K562 (cell line): ENCODE measurements around the gene EFNA5. TPM values are rescaled to one million over a fixed set of nuclear protein-coding genes. Genes with fewer than 3 reads are reported as not detected.

Source experiments
- ATAC-seq: fragments of 200-7000 bp; cut with Tn5 transposase; 3 replicates; pipeline ENCODE4 v1.9.1; 2020; ENCODE audit warnings: moderate library complexity
- BruUV-seq: library from RNA; stranded (reverse); fragments of 400-500 nt; replicated peaks from 2 replicates; lab custom pipeline; 2021; lab: Mats Ljungman, UMichigan
- CTCF ChIA-PET: fragments of 300-600 bp; formaldehyde crosslinking; extraction: SDS; loops from one replicate; lab custom pipeline; 2021; ENCODE audit warnings: low intra/inter-chr PET ratio; lab: Yijun Ruan, JAX
- POLR2A ChIA-PET: fragments of 300-600, 350-650 bp; sonication (Branson Sonifier 250); formaldehyde crosslinking; extraction: SDS; loops from one replicate; lab custom pipeline; 2021; ENCODE audit warnings: antibody characterized with exemption, inconsistent platforms; lab: Yijun Ruan, JAX
- DNase-seq, 4 experiments: peaks; one replicate each; pipeline versions ENCODE4 v3.0.0 to v3.0.0-alpha.2; 2011 to 2018; ENCODE audit warnings: low spot score in 3 of 4, mixed read lengths in 3 of 4; ENCODE audit errors: extremely low read depth in 1 of 4
- FAIRE-seq: peaks from 2 replicates; lab custom pipeline; 2011; peaks lifted over from hg19 to GRCh38; lab: Jason Lieb, UNC
- H2AFZ ChIP-seq: 2 replicates; pipeline ENCODE4 v1.6.0; 2011; ENCODE audit warnings: low read depth, low read length, control low read depth, inconsistent platforms
- H3K27ac ChIP-seq: fragments of 200-600 bp; 3 replicates; pipeline ENCODE4 v1.8.0; 2011; ENCODE audit warnings: low read depth, mild to moderate bottlenecking, control low read depth, inconsistent platforms, low read length, moderate library complexity, mixed read lengths; ENCODE audit errors: extremely low read depth
- H3K27me3 ChIP-seq, 2 experiments: fragments of 300-600 bp in 1 of 2; 2 replicates in 1 of 2; 3 replicates in 1 of 2; pipeline versions ENCODE4 v1.6.0 to v1.8.0; 2011; ENCODE audit warnings: inconsistent platforms in 2 of 2, low read length in 2 of 2, mild to moderate bottlenecking in 1 of 2, mixed read lengths in 1 of 2, moderate library complexity in 1 of 2; ENCODE audit not compliant: control insufficient read depth in 2 of 2, insufficient read depth in 2 of 2
- H3K36me3 ChIP-seq: fragments of 300-600 bp; 3 replicates; pipeline ENCODE4 v1.8.0; 2011; ENCODE audit warnings: mild to moderate bottlenecking, low read length, inconsistent platforms; ENCODE audit not compliant: control insufficient read depth, insufficient read depth
- H3K4me1 ChIP-seq, 2 experiments: fragments of 200-600 bp in 1 of 2; replicated peaks in 1 of 2; 2 replicates in 1 of 2; 3 replicates in 1 of 2; pipeline versions ENCODE4 v1.5.1 to v1.8.0; 2011; ENCODE audit warnings: inconsistent platforms in 2 of 2, low read length in 2 of 2, mild to moderate bottlenecking in 1 of 2, mixed read lengths in 1 of 2, moderate library complexity in 1 of 2; ENCODE audit not compliant: control insufficient read depth in 2 of 2, insufficient read depth in 2 of 2
- H3K4me2 ChIP-seq: 2 replicates; pipeline ENCODE4 v1.6.1; 2011; ENCODE audit warnings: low read length, control low read depth, inconsistent platforms, mixed read lengths; ENCODE audit not compliant: insufficient read depth
- H3K4me3 ChIP-seq: fragments of 200-600 bp; sonication (generic), shearing (Covaris generic); 2 replicates; pipeline ENCODE4 v1.5.1; 2016; ENCODE audit warnings: control low read depth, inconsistent platforms
- H3K79me2 ChIP-seq: fragments of 200-600 bp; 3 replicates; pipeline ENCODE4 v1.8.0; 2011; ENCODE audit warnings: low read length, inconsistent platforms; ENCODE audit not compliant: control insufficient read depth, insufficient read depth
- H3K9ac ChIP-seq, 2 experiments: 2 replicates each; pipeline versions ENCODE4 v1.6.0 to v1.6.1; 2011; ENCODE audit warnings: low read depth in 2 of 2, low read length in 2 of 2, control low read depth in 1 of 2, inconsistent platforms in 1 of 2, mild to moderate bottlenecking in 1 of 2, mixed read lengths in 1 of 2; ENCODE audit not compliant: insufficient read depth in 1 of 2
- H3K9me1 ChIP-seq: one replicate; pipeline ENCODE4 v1.6.0; 2011; ENCODE audit warnings: inconsistent platforms, mild to moderate bottlenecking, low read length, moderate library complexity; ENCODE audit not compliant: control insufficient read depth, insufficient read depth
- H3K9me3 ChIP-seq: replicated peaks from 2 replicates; pipeline ENCODE4 v1.5.1; 2011; ENCODE audit warnings: low read depth, low read length, inconsistent platforms; ENCODE audit not compliant: control insufficient read depth, insufficient read depth
- H4K20me1 ChIP-seq: replicated peaks from 2 replicates; pipeline ENCODE4 v1.6.1; 2011; ENCODE audit warnings: low read length, inconsistent platforms, mixed read lengths; ENCODE audit not compliant: control insufficient read depth, insufficient read depth
- ELF1 ChIP-seq: fragments of 200-800 bp; sonication (Bioruptor generic); IDR thresholded peaks from 2 replicates; pipeline ENCODE4 v1.6.1; 2016; ENCODE audit warnings: missing genetic modification characterization, missing compliant biosample characterization
- HOXB6 ChIP-seq: fragments of 250-450 bp; sonication (Bioruptor Pico); IDR thresholded peaks from 2 replicates; pipeline ENCODE4 v1.5.1; 2022; ENCODE audit warnings: mild to moderate bottlenecking, borderline replicate concordance
- KLF6 ChIP-seq: fragments of 250-450 bp; sonication (Bioruptor Pico); IDR thresholded peaks from 2 replicates; pipeline ENCODE4 v1.4.0; 2020; ENCODE audit warnings: mild to moderate bottlenecking, moderate library complexity, borderline replicate concordance
- MITF ChIP-seq: IDR thresholded peaks from 2 replicates; pipeline ENCODE4 v1.6.1; 2014; ENCODE audit warnings: antibody characterized with exemption
- PRPF4 ChIP-seq: fragments of 200-400 bp; formaldehyde crosslinking; IDR thresholded peaks from one replicate; pipeline ENCODE4 v1.6.1; 2017; ENCODE audit warnings: low read length, low read depth, mild to moderate bottlenecking; ENCODE audit not compliant: insufficient read depth, poor library complexity, severe bottlenecking
- PTBP1 ChIP-seq: fragments of 200-400 bp; formaldehyde crosslinking; IDR thresholded peaks from 2 replicates; pipeline ENCODE4 v1.6.1; 2017; ENCODE audit warnings: low read depth, low read length
- TFAM ChIP-seq: fragments of 250-450 bp; sonication (Bioruptor Pico); conservative IDR thresholded peaks from 2 replicates; pipeline ENCODE4 v1.5.0; 2021; ENCODE audit warnings: mild to moderate bottlenecking, moderate library complexity
- ZC3H11A ChIP-seq: IDR thresholded peaks from 2 replicates; pipeline ENCODE4 v1.6.1; 2012; ENCODE audit warnings: low read depth, low read length, improper control_type of control experiment
- WGBS: fragments of 100-300 bp; shearing (Covaris generic); methylation state at CpG from one replicate; pipeline ENCODE4 v1.1.6; 2016; ENCODE audit warnings: low coverage, mixed read lengths; ENCODE audit not compliant: insufficient coverage; ENCODE audit errors: missing lambda C conversion rate; 5-methylcytosine and 5-hydroxymethylcytosine counted together
- in situ Hi-C: fragments of 300-500 bp; cut with MboI; formaldehyde crosslinking; loops from 4 replicates; pipeline ENCODE4 v1.15.0; 2018; ENCODE audit warnings: inconsistent platforms, mixed read lengths
- intact Hi-C: fragments of 100-400 bp; cut with micrococcal nuclease; formaldehyde crosslinking; loops from 2 replicates; pipeline ENCODE4 v1.14.2; 2022
- polyA plus RNA-seq, 8 experiments: library from polyadenylated mRNA; depleted of rRNA in 4 of 8; stranded (reverse) in 5 of 8; unstranded in 3 of 8; fragments of >200 nt; fragmentation: Nextera tagmentation in 2 of 8; fragmentation: Illumina TruSeq in 1 of 8; extraction: Ambion mirVana in 2 of 8; extraction: Trizol in 1 of 8; gene quantifications; 2 replicates each; pipeline versions ENCODE4 v1.2.1 to v1.2.3, GENCODE V29; 2011 to 2014; ENCODE audit warnings: inconsistent platforms in 1 of 8, missing spikeins in 1 of 8
- total RNA-seq, 7 experiments: library from RNA; depleted of rRNA in 6 of 7; stranded (reverse); fragments of >200 nt in 6 of 7; fragmentation: Illumina TruSeq in 2 of 7; extraction: Trizol in 2 of 7; gene quantifications; 2 replicates each; pipeline versions ENCODE4 v1.2.1 to v1.2.3, GENCODE V29; 2011 to 2021; ENCODE audit warnings: low replicate concordance in 1 of 7
- TF ChIP-seq, protein P1 (sequence below): fragments of 450-650 bp; formaldehyde crosslinking; IDR thresholded peaks from 2 replicates; pipeline ENCODE4 v1.4.0; 2020; ENCODE audit warnings: mild to moderate bottlenecking
- TF ChIP-seq, protein P2 (sequence below): fragments of 450-650 bp; conservative IDR thresholded peaks from 2 replicates; pipeline ENCODE4 v1.6.1; 2016; ENCODE audit warnings: missing genetic modification characterization, low read depth, mild to moderate bottlenecking, missing compliant biosample characterization, moderate library complexity
- TF ChIP-seq, protein P3 (sequence below): fragments of 250-450 bp; sonication (Bioruptor Pico); IDR thresholded peaks from 2 replicates; pipeline ENCODE4 v1.5.0; 2020; ENCODE audit warnings: mild to moderate bottlenecking, borderline replicate concordance
- TF ChIP-seq, protein P4 (sequence below): sonication (generic); formaldehyde crosslinking; IDR thresholded peaks from 2 replicates; pipeline ENCODE4 v1.8.1; 2023; ENCODE audit warnings: missing genetic modification reagents, mild to moderate bottlenecking, borderline replicate concordance

The EFNA5 gene
- total and polyA plus RNA-seq, 9 of the 15 experiments (the other 6 are each of a cell fraction or from before 2014, with no cell fraction given) = 0.20 TPM; not detected in 8

DNA sequence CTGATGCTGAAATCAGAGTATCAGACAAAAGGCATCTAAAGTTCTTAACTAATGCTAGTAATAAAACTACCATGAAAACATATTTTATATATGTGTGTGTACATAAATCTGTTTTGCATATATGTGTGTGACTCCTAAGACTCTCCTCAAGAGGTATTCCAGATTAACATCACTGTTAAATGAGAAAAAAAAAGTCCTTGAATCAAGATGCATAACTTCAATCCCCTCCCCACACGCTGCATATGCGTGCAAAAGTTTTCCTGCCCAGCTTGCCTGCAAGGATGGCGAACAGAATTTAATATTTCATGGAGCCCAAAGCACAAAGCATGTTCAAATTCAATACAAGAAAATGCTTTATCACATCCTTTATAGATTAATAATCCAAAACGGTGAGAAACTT is 34.7 kb downstream of the EFNA5 start:
- POLR2A ChIA-PET = no interaction called here
- no peak overlapping the region for H2AFZ ChIP-seq
- TF ChIP-seq MITF = no peak
- TF ChIP-seq, protein P1, sequence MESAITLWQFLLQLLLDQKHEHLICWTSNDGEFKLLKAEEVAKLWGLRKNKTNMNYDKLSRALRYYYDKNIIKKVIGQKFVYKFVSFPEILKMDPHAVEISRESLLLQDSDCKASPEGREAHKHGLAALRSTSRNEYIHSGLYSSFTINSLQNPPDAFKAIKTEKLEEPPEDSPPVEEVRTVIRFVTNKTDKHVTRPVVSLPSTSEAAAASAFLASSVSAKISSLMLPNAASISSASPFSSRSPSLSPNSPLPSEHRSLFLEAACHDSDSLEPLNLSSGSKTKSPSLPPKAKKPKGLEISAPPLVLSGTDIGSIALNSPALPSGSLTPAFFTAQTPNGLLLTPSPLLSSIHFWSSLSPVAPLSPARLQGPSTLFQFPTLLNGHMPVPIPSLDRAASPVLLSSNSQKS (CRISPR knock-in tag) = no peak
- TF ChIP-seq, protein P2, sequence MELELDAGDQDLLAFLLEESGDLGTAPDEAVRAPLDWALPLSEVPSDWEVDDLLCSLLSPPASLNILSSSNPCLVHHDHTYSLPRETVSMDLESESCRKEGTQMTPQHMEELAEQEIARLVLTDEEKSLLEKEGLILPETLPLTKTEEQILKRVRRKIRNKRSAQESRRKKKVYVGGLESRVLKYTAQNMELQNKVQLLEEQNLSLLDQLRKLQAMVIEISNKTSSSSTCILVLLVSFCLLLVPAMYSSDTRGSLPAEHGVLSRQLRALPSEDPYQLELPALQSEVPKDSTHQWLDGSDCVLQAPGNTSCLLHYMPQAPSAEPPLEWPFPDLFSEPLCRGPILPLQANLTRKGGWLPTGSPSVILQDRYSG = no peak
- no peak for TF ChIP-seq KLF6 (CRISPR knock-in tag)
- TF ChIP-seq HOXB6 = no peak
- no peak for TF ChIP-seq TFAM (CRISPR knock-in tag)
- TF ChIP-seq ZC3H11A = no peak
- TF ChIP-seq, protein P3, sequence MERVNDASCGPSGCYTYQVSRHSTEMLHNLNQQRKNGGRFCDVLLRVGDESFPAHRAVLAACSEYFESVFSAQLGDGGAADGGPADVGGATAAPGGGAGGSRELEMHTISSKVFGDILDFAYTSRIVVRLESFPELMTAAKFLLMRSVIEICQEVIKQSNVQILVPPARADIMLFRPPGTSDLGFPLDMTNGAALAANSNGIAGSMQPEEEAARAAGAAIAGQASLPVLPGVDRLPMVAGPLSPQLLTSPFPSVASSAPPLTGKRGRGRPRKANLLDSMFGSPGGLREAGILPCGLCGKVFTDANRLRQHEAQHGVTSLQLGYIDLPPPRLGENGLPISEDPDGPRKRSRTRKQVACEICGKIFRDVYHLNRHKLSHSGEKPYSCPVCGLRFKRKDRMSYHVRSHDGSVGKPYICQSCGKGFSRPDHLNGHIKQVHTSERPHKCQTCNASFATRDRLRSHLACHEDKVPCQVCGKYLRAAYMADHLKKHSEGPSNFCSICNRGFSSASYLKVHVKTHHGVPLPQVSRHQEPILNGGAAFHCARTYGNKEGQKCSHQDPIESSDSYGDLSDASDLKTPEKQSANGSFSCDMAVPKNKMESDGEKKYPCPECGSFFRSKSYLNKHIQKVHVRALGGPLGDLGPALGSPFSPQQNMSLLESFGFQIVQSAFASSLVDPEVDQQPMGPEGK (CRISPR knock-in tag) = no peak
- no peak for TF ChIP-seq PRPF4
- no peak for TF ChIP-seq PTBP1
- TF ChIP-seq, protein P4, sequence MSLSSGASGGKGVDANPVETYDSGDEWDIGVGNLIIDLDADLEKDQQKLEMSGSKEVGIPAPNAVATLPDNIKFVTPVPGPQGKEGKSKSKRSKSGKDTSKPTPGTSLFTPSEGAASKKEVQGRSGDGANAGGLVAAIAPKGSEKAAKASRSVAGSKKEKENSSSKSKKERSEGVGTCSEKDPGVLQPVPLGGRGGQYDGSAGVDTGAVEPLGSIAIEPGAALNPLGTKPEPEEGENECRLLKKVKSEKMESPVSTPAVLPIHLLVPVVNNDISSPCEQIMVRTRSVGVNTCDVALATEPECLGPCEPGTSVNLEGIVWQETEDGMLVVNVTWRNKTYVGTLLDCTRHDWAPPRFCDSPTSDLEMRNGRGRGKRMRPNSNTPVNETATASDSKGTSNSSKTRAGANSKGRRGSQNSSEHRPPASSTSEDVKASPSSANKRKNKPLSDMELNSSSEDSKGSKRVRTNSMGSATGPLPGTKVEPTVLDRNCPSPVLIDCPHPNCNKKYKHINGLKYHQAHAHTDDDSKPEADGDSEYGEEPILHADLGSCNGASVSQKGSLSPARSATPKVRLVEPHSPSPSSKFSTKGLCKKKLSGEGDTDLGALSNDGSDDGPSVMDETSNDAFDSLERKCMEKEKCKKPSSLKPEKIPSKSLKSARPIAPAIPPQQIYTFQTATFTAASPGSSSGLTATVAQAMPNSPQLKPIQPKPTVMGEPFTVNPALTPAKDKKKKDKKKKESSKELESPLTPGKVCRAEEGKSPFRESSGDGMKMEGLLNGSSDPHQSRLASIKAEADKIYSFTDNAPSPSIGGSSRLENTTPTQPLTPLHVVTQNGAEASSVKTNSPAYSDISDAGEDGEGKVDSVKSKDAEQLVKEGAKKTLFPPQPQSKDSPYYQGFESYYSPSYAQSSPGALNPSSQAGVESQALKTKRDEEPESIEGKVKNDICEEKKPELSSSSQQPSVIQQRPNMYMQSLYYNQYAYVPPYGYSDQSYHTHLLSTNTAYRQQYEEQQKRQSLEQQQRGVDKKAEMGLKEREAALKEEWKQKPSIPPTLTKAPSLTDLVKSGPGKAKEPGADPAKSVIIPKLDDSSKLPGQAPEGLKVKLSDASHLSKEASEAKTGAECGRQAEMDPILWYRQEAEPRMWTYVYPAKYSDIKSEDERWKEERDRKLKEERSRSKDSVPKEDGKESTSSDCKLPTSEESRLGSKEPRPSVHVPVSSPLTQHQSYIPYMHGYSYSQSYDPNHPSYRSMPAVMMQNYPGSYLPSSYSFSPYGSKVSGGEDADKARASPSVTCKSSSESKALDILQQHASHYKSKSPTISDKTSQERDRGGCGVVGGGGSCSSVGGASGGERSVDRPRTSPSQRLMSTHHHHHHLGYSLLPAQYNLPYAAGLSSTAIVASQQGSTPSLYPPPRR (CRISPR knock-in tag) = no peak
- TF ChIP-seq ELF1 (tag) = no peak

More for the DNA sequence above, 34.7 kb downstream of the EFNA5 start:
- BruUV-seq = no TSS peak
- Histone ChIP-seq H3K4me2 (no peak overlapping the region), H3K9ac (no peak overlapping the region), H3K9me1 (no peaks in the 10 kb centered on the region), H3K4me3 (no peak overlapping the region), H3K79me2 (no peaks in the 10 kb centered on the region), H4K20me1 (no peaks in the 10 kb centered on the region), H3K9me3 (no peaks in the 10 kb centered on the region), H3K36me3 (no peaks in the 10 kb centered on the region), H3K4me1 (no peaks in the 10 kb centered on the region), H3K27me3 (no peaks in the 10 kb centered on the region), H3K27ac (no peak overlapping the region)
- DNase-seq (no peak), ATAC-seq (no peak), FAIRE-seq (no peak)
- in situ Hi-C loops = no loop called here
- WGBS = 0% methylated on average over 4 of the region's 4 CpGs
- intact Hi-C loops = no loop called here
- CTCF ChIA-PET = no interaction called here
